HepG2 (cell line): ENCODE data around the gene SEMA3G. TPM values are rescaled to one million over a fixed set of nuclear protein-coding genes. Genes with fewer than 3 reads are reported as not detected.

Source experiments
- ATAC-seq: fragments of 200-7000 bp; cut with Tn5 transposase; 3 replicates; pipeline ENCODE4 v1.9.1; 2020; ENCODE audit warnings: mild to moderate bottlenecking, moderate library complexity
- BruUV-seq: library from RNA; stranded (reverse); fragments of 400-500 nt; replicated peaks from 2 replicates; lab custom pipeline; 2021; lab: Mats Ljungman, UMichigan
- CTCF ChIA-PET: fragments of 300-600 bp; formaldehyde crosslinking; extraction: SDS; loops from one replicate; lab custom pipeline; 2021; ENCODE audit warnings: low total read pairs, inconsistent platforms, low intra/inter-chr PET ratio; lab: Yijun Ruan, JAX
- POLR2A ChIA-PET: fragments of 350-600 bp; sonication (Branson Sonifier 250); formaldehyde crosslinking; loops from one replicate; lab custom pipeline; 2020; ENCODE audit warnings: antibody characterized with exemption, inconsistent platforms; lab: Yijun Ruan, JAX
- DNase-seq: peaks from one replicate; pipeline ENCODE4 v3.0.0-alpha.2; 2015; ENCODE audit warnings: low spot score
- FAIRE-seq: peaks from 3 replicates; lab custom pipeline; 2011; peaks lifted over from hg19 to GRCh38; lab: Jason Lieb, UNC
- H2AFZ ChIP-seq: one replicate; pipeline ENCODE4 v1.6.1; 2011; ENCODE audit warnings: low read length, inconsistent platforms
- H3K27ac ChIP-seq: fragments of 300-600 bp; 3 replicates; pipeline ENCODE4 v1.8.0; 2011; ENCODE audit warnings: mixed run types, mild to moderate bottlenecking, mixed read lengths, low read length, inconsistent platforms; ENCODE audit not compliant: insufficient read depth; ENCODE audit errors: extremely low read length
- H3K27me3 ChIP-seq, 2 experiments: fragments of 200-600 bp in 1 of 2; 2 replicates in 1 of 2; 3 replicates in 1 of 2; pipeline versions ENCODE4 v1.6.0 to v1.8.0; 2011; ENCODE audit warnings: low read length in 2 of 2, mild to moderate bottlenecking in 2 of 2, moderate library complexity in 2 of 2, inconsistent platforms in 1 of 2; ENCODE audit not compliant: insufficient read depth in 2 of 2, control insufficient read depth in 1 of 2
- H3K36me3 ChIP-seq, 2 experiments: fragments of 200-600 bp in 1 of 2; replicated peaks in 1 of 2; 2 replicates in 1 of 2; 3 replicates in 1 of 2; pipeline versions ENCODE4 v1.5.1 to v1.8.0; 2011; ENCODE audit warnings: low read length in 2 of 2, inconsistent platforms in 1 of 2; ENCODE audit not compliant: insufficient read depth in 2 of 2, control insufficient read depth in 1 of 2
- H3K4me1 ChIP-seq: 2 replicates; pipeline ENCODE4 v1.5.1; 2012; ENCODE audit warnings: low read length, inconsistent platforms; ENCODE audit not compliant: insufficient read depth
- H3K4me2 ChIP-seq: 2 replicates; pipeline ENCODE4 v1.6.0; 2011; ENCODE audit warnings: low read depth, low read length, inconsistent platforms
- H3K4me3 ChIP-seq, 3 experiments: fragments of 200-600 bp in 1 of 3; sonication (generic), shearing (Covaris generic) in 1 of 3; replicated peaks in 1 of 3; 2 replicates each; pipeline ENCODE4 v1.5.1; 2011 to 2016; ENCODE audit warnings: low read length in 3 of 3, inconsistent platforms in 2 of 3, low read depth in 2 of 3, mild to moderate bottlenecking in 2 of 3, control low read depth in 1 of 3, mixed read lengths in 1 of 3; ENCODE audit not compliant: insufficient read depth in 1 of 3
- H3K79me2 ChIP-seq: one replicate; pipeline ENCODE4 v1.6.1; 2011; ENCODE audit warnings: low read length, inconsistent platforms; ENCODE audit not compliant: insufficient read depth
- H3K9ac ChIP-seq: 2 replicates; pipeline ENCODE4 v1.6.0; 2011; ENCODE audit warnings: mild to moderate bottlenecking, low read depth, low read length, inconsistent platforms; ENCODE audit not compliant: insufficient read depth
- H3K9me3 ChIP-seq: 2 replicates; pipeline ENCODE4 v1.5.1; 2012; ENCODE audit warnings: mild to moderate bottlenecking, low read length
- H4K20me1 ChIP-seq: 2 replicates; pipeline ENCODE4 v1.6.0; 2011; ENCODE audit warnings: inconsistent platforms, mild to moderate bottlenecking, low read length, moderate library complexity; ENCODE audit not compliant: insufficient read depth
- CHCHD3 ChIP-seq: sonication (generic); formaldehyde crosslinking; IDR thresholded peaks from 2 replicates; pipeline ENCODE4 v1.8.0; 2022; ENCODE audit warnings: mild to moderate bottlenecking, missing genetic modification reagents, moderate library complexity
- FOXP1 ChIP-seq, 2 experiments: fragments of 450-650 bp in 1 of 2; IDR thresholded peaks; 2 replicates each; pipeline ENCODE4 v1.6.1; 2017 to 2018; ENCODE audit warnings: antibody characterized with exemption in 1 of 2
- KLF9 ChIP-seq: IDR thresholded peaks from 2 replicates; pipeline ENCODE4 v1.6.1; 2016; ENCODE audit warnings: low read depth
- PPARG ChIP-seq: conservative IDR thresholded peaks from 2 replicates; pipeline ENCODE4 v1.6.1; 2016; ENCODE audit warnings: missing biosample characterization, missing genetic modification reagents
- ZNF343 ChIP-seq: sonication (generic); formaldehyde crosslinking; IDR thresholded peaks from 2 replicates; pipeline ENCODE4 v1.4.0; 2020; ENCODE audit warnings: mild to moderate bottlenecking, missing genetic modification reagents
- ZNF547 ChIP-seq: sonication (generic); formaldehyde crosslinking; IDR thresholded peaks from 2 replicates; pipeline ENCODE4 v1.5.1; 2020; ENCODE audit warnings: mild to moderate bottlenecking, missing genetic modification reagents
- ZNF644 ChIP-seq: IDR thresholded peaks from 2 replicates; pipeline ENCODE4 v1.6.1; 2016; ENCODE audit warnings: low read depth
- ZNF780A ChIP-seq: sonication (generic); formaldehyde crosslinking; IDR thresholded peaks from 2 replicates; pipeline ENCODE4 v1.8.0; 2022; ENCODE audit warnings: mild to moderate bottlenecking, missing genetic modification reagents, moderate library complexity
- WGBS: methylation state at CpG from one replicate; pipeline ENCODE4 v1.1.6; 2017; ENCODE audit warnings: low lambda C conversion rate; 5-methylcytosine and 5-hydroxymethylcytosine counted together
- in situ Hi-C: cut with HindIII; loops from 2 replicates; pipeline ENCODE4 v1.10.0; 2017; ENCODE audit warnings: low pct_unique_long_range_greater_than_20kb; ENCODE audit not compliant: extremely low pct_ligation_motif_present
- intact Hi-C: fragments of 100-400 bp; cut with micrococcal nuclease; formaldehyde crosslinking; loops from one replicate; pipeline ENCODE4 v1.10.0; 2022; ENCODE audit not compliant: unreplicated experiment
- polyA plus RNA-seq, 8 experiments: library from polyadenylated mRNA; depleted of rRNA in 3 of 8; stranded (reverse) in 7 of 8; unstranded in 1 of 8; fragments of >200 nt; fragmentation: Illumina TruSeq in 4 of 8; extraction: Trizol in 4 of 8; gene quantifications; 2 replicates each; pipeline versions ENCODE4 v1.2.1 to v1.2.3, GENCODE V29; 2011 to 2016; ENCODE audit warnings: low read depth in 4 of 8, missing spikeins in 1 of 8, mixed read lengths in 1 of 8; ENCODE audit not compliant: insufficient read depth in 1 of 8
- total RNA-seq, 5 experiments: library from RNA; depleted of rRNA; stranded (reverse); fragments of >200 nt; fragmentation: Illumina TruSeq; extraction: Trizol; gene quantifications; 2 replicates each; pipeline ENCODE4 v1.2.3, GENCODE V29; 2016; ENCODE audit warnings: low read depth in 1 of 5
- TF ChIP-seq, protein P1 (sequence below): sonication (generic); formaldehyde crosslinking; IDR thresholded peaks from 2 replicates; pipeline ENCODE4 v1.5.1; 2020; ENCODE audit warnings: mild to moderate bottlenecking, missing genetic modification reagents

Gene SEMA3G
- total and polyA plus RNA-seq, 2 of the 13 experiments (the other 11 are each of a cell fraction or from before 2014, with no cell fraction given), result 6.1 to 8.3 TPM

DNA sequence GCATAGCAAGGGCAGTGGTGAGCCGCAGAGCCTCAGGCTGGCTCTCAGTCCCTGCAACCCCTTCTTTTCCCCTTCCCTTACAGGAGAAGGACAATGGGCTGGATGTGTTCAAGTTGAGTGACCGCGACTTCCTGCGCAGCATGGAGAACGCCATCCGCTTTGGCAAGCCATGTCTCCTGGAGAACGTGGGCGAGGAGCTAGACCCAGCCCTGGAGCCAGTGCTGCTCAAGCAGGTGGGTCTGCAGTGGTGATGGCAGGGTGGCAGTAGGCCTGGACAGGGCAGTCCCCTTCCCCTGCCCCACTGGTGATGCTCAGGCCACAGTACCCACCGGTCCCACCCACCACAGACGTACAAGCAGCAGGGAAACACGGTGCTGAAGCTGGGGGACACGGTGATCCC is 53.8 kb downstream of the SEMA3G start:
- Histone ChIP-seq H2AFZ (no peak overlapping the region), H3K4me1 (no peaks in the 10 kb centered on the region), H3K79me2 (no peaks in the 10 kb centered on the region), H3K9ac (no peak overlapping the region), H3K4me2 (no peak overlapping the region), H3K4me3 (no peak overlapping the region), H3K27ac (no peak overlapping the region), H3K9me3 (no peaks in the 10 kb centered on the region), H4K20me1 (no peaks in the 10 kb centered on the region), H3K27me3 (no peaks in the 10 kb centered on the region), H3K36me3 (no peaks in the 10 kb centered on the region)
- intact Hi-C loops (no loop called here), in situ Hi-C loops (no loop called here)
- CTCF ChIA-PET, result no interaction called here
- no peak for TF ChIP-seq ZNF644
- no peak for TF ChIP-seq ZNF547 (CRISPR knock-in tag)
- no peak for TF ChIP-seq ZNF780A (CRISPR knock-in tag)
- no peak for TF ChIP-seq PPARG (CRISPR knock-in tag)
- TF ChIP-seq ZNF343, result no peak
- TF ChIP-seq CHCHD3, result no peak
- TF ChIP-seq KLF9 (CRISPR knock-in tag), result no peak
- TF ChIP-seq, protein P1, sequence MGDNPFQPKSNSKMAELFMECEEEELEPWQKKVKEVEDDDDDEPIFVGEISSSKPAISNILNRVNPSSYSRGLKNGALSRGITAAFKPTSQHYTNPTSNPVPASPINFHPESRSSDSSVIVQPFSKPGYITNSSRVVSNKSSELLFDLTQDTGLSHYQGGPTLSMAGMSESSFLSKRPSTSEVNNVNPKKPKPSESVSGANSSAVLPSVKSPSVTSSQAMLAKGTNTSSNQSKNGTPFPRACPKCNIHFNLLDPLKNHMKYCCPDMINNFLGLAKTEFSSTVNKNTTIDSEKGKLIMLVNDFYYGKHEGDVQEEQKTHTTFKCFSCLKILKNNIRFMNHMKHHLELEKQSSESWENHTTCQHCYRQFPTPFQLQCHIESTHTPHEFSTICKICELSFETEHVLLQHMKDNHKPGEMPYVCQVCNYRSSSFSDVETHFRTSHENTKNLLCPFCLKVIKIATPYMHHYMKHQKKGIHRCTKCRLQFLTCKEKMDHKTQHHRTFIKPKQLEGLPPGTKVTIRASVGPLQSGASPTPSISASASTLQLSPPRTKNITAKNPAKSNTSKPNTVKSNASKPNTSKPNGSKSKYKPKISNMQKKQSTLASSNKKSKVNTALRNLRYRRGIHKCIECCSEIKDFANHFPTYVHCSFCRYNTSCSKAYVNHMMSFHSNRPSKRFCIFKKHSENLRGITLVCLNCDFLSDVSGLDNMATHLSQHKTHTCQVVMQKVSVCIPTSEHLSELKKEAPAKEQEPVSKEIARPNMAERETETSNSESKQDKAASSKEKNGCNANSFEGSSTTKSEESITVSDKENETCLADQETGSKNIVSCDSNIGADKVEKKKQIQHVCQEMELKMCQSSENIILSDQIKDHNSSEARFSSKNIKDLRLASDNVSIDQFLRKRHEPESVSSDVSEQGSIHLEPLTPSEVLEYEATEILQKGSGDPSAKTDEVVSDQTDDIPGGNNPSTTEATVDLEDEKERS (CRISPR knock-in tag), result no peak
- TF ChIP-seq FOXP1 (IDR thresholded peaks at IDR 0.05), result no peak
- TF ChIP-seq FOXP1 (CRISPR knock-in tag; IDR thresholded peaks at IDR 0.05), result no peak
- POLR2A ChIA-PET, result no interaction called here
- WGBS, result 100% methylated on average over 1 of the region's 12 CpGs
- FAIRE-seq, result no peak
- ATAC-seq, result no peak
- no TSS peak for BruUV-seq
- DNase-seq, result no peak
